ENCODE results near the gene LYPD1. TPM values are rescaled to one million over a fixed set of nuclear protein-coding genes. Genes with fewer than 3 reads are reported as not detected.

The LYPD1 gene
- total RNA-seq, 1 experiment from 2014 or later: not detected

DNA sequence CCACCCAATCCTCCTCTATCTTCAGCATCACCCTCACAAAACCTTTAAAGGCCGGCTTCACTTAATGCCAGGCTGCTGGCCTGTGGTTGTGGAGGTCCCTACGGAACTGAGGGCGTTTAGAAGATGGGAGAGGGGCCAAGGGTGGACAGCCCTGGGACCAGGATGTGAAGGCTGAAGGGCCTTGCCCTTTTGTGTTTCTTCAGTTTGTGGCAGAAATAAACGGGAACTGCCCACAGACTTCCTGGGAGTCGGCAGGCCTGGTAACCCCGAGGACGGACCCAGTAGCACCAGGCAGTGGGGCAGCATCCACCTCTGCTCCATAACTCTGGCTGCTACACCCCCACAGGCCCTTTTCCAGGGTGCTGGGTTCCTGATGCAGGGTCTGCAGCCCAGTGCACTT is 51.3 kb downstream of the LYPD1 start:
- ChIA-PET RAD21 (ENCODE audit: low non-redundant PET in 1 of 2, low total read pairs in 2 of 2, uncharacterized antibody in 2 of 2, unreplicated experiment in 2 of 2) (no interaction called here), CTCF (no interaction called here), POLR2A (no interaction called here)
- no peak overlapping the region for H3K27ac ChIP-seq (ENCODE audit: low read depth, low read length)
- no peak overlapping the region for H3K4me2 ChIP-seq (ENCODE audit: low read length)
- TF ChIP-seq, protein P1, sequence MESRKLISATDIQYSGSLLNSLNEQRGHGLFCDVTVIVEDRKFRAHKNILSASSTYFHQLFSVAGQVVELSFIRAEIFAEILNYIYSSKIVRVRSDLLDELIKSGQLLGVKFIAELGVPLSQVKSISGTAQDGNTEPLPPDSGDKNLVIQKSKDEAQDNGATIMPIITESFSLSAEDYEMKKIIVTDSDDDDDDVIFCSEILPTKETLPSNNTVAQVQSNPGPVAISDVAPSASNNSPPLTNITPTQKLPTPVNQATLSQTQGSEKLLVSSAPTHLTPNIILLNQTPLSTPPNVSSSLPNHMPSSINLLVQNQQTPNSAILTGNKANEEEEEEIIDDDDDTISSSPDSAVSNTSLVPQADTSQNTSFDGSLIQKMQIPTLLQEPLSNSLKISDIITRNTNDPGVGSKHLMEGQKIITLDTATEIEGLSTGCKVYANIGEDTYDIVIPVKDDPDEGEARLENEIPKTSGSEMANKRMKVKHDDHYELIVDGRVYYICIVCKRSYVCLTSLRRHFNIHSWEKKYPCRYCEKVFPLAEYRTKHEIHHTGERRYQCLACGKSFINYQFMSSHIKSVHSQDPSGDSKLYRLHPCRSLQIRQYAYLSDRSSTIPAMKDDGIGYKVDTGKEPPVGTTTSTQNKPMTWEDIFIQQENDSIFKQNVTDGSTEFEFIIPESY (IDR thresholded peaks at IDR 0.05; ENCODE audit: extremely low read depth, insufficient replicate concordance, low read length): no peak
- no peak for TF ChIP-seq POLR2AphosphoS5 (IDR thresholded peaks at IDR 0.05; ENCODE audit: low read depth, low read length)
- TF ChIP-seq, protein P2, sequence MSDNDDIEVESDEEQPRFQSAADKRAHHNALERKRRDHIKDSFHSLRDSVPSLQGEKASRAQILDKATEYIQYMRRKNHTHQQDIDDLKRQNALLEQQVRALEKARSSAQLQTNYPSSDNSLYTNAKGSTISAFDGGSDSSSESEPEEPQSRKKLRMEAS (IDR thresholded peaks at IDR 0.05): no peak
- TF ChIP-seq YY1 (IDR thresholded peaks at IDR 0.05; ENCODE audit: extremely low read depth, insufficient replicate concordance, low read depth, low read length): no peak
- no peak for TF ChIP-seq EZH2 (IDR thresholded peaks at IDR 0.05)
- TF ChIP-seq, protein P3, sequence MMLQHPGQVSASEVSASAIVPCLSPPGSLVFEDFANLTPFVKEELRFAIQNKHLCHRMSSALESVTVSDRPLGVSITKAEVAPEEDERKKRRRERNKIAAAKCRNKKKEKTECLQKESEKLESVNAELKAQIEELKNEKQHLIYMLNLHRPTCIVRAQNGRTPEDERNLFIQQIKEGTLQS (IDR thresholded peaks at IDR 0.05): no peak
- TF ChIP-seq JUND (IDR thresholded peaks at IDR 0.05): no peak
- no peak for TF ChIP-seq RAD21 (IDR thresholded peaks at IDR 0.05; ENCODE audit: low read depth)
- no peak for TF ChIP-seq EZH2phosphoT487 (IDR thresholded peaks at IDR 0.05; ENCODE audit: borderline replicate concordance)
- no peak for TF ChIP-seq ZFX (IDR thresholded peaks at IDR 0.05)
- TF ChIP-seq CBX3 (IDR thresholded peaks at IDR 0.05; ENCODE audit: low read depth): no peak
- no peak for TF ChIP-seq ZNF274 (IDR thresholded peaks at IDR 0.05; ENCODE audit: low read depth, low read length)
- TF ChIP-seq FOSL1 (IDR thresholded peaks at IDR 0.05; ENCODE audit: low read depth): no peak
- no peak for TF ChIP-seq POLR2A (IDR thresholded peaks at IDR 0.05; ENCODE audit: borderline replicate concordance, extremely low read depth, insufficient read depth, insufficient read length)
- TF ChIP-seq CEBPB (IDR thresholded peaks at IDR 0.05; ENCODE audit: low read depth): no peak
- no peak for TF ChIP-seq SRF (IDR thresholded peaks at IDR 0.05; ENCODE audit: low read depth)
- TF ChIP-seq TCF7L2 (IDR thresholded peaks at IDR 0.05; ENCODE audit: borderline replicate concordance, extremely low read depth, insufficient read depth, insufficient read length): no peak
- TF ChIP-seq SIN3A (IDR thresholded peaks at IDR 0.05; ENCODE audit: low read depth): no peak
- TF ChIP-seq, protein P4, sequence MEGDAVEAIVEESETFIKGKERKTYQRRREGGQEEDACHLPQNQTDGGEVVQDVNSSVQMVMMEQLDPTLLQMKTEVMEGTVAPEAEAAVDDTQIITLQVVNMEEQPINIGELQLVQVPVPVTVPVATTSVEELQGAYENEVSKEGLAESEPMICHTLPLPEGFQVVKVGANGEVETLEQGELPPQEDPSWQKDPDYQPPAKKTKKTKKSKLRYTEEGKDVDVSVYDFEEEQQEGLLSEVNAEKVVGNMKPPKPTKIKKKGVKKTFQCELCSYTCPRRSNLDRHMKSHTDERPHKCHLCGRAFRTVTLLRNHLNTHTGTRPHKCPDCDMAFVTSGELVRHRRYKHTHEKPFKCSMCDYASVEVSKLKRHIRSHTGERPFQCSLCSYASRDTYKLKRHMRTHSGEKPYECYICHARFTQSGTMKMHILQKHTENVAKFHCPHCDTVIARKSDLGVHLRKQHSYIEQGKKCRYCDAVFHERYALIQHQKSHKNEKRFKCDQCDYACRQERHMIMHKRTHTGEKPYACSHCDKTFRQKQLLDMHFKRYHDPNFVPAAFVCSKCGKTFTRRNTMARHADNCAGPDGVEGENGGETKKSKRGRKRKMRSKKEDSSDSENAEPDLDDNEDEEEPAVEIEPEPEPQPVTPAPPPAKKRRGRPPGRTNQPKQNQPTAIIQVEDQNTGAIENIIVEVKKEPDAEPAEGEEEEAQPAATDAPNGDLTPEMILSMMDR (IDR thresholded peaks at IDR 0.05 in 2 of 3, conservative IDR thresholded peaks at IDR 0.05 in 1 of 3; ENCODE audit: borderline replicate concordance in 1 of 3, insufficient read depth in 1 of 3, low read depth in 2 of 3, low read length in 2 of 3): no peak
- no peaks in the 10 kb centered on the region for H4K20me1 ChIP-seq (ENCODE audit: insufficient read depth)
- no peaks in the 10 kb centered on the region for H3K79me2 ChIP-seq (ENCODE audit: insufficient read depth, low read length)
- no peak overlapping the region for H3K9ac ChIP-seq (ENCODE audit: low read length)
- H3K4me3 ChIP-seq (replicated peaks in 1 of 2; ENCODE audit: low read depth in 1 of 2, low read length in 2 of 2): no peak overlapping the region
- intact Hi-C loops (cut with micrococcal nuclease): no loop called here
- no TSS peak for BruUV-seq (replicated peaks)
- H3K36me3 ChIP-seq (ENCODE audit: control insufficient read depth in 1 of 2, insufficient read depth in 2 of 2, low read length in 2 of 2): no peaks in the 10 kb centered on the region
- H3K9me3 ChIP-seq (ENCODE audit: control insufficient read depth in 1 of 2, insufficient read depth in 1 of 2, low read depth in 1 of 2, low read length in 2 of 2): no peaks in the 10 kb centered on the region
- no peak overlapping the region for H2AFZ ChIP-seq (ENCODE audit: low read depth, low read length, poor library complexity, severe bottlenecking)
- no peaks in the 10 kb centered on the region for H3K27me3 ChIP-seq (ENCODE audit: insufficient read depth, low read length)
- H3K4me1 ChIP-seq (ENCODE audit: control insufficient read depth in 1 of 2, insufficient read depth in 2 of 2, low read length in 2 of 2): peaks cover 0 to 13% of the 10 kb centered on the region in 2 experiments; a peak in 2 of 4 replicates
- ATAC-seq (no peak), DNase-seq (ENCODE audit: low read depth, low spot score) (no peak)
- H3K9me2 ChIP-seq (ENCODE audit: insufficient read depth): no peaks in the 10 kb centered on the region
